Fibroblast of pulmonary artery (primary cell): Measurements from ENCODE around the gene SMYD2.

Experiments
- DNase-seq: peaks from one replicate; pipeline ENCODE4 v3.0.0-alpha.2; 2010; ENCODE audit warnings: low read depth
- H3K4me3 ChIP-seq: replicated peaks from 2 replicates; pipeline ENCODE4 v1.5.1; 2011; ENCODE audit warnings: low read depth, mild to moderate bottlenecking, control low read depth, low read length, moderate library complexity
- TF ChIP-seq, protein P1 (sequence below): IDR thresholded peaks from 2 replicates; pipeline ENCODE4 v1.5.1; 2011; ENCODE audit warnings: mild to moderate bottlenecking, control low read depth, low read length, inconsistent platforms; ENCODE audit errors: missing control alignments

The SMYD2 gene

DNA sequence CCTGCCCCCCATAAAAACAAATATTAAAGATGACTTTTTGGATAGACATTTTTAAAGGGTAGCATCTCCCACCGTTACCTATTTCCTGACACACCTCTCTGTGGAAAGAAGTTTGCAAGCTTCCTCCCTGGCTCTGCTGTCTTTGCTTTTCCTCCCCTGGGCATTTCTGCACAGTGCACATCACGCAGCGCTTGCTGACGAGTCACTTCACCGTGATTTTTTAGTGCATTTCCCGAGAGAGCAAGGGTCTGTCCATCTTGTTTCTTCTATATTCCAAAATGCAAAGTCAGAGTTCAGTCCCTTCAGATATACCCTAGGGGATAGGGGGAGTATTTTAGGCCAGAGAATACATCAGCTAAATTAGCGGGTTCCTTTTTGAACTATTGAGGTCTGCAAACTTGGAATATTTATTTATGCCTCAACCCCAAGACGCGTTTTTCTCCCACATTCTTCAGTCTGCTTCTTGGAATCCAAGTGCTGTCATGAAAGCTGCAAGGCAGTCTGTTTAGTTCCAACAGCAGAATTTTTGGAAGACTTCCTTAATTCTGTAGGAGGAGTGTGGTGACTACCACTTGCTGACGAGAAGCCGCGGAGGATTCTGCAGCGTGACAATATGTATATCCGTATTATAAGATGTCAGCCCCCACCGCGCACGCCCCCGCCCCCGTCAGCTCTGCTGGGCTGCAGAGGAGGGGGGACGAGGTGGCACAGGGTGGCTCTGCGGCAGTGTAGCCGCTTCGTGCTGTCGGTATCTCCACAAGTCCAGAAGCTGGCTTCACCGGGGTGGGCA, 22.4 kb downstream of the SMYD2 start:
- H3K4me3 ChIP-seq: peak overlapping the region; percentile 23
- TF ChIP-seq, protein P1, sequence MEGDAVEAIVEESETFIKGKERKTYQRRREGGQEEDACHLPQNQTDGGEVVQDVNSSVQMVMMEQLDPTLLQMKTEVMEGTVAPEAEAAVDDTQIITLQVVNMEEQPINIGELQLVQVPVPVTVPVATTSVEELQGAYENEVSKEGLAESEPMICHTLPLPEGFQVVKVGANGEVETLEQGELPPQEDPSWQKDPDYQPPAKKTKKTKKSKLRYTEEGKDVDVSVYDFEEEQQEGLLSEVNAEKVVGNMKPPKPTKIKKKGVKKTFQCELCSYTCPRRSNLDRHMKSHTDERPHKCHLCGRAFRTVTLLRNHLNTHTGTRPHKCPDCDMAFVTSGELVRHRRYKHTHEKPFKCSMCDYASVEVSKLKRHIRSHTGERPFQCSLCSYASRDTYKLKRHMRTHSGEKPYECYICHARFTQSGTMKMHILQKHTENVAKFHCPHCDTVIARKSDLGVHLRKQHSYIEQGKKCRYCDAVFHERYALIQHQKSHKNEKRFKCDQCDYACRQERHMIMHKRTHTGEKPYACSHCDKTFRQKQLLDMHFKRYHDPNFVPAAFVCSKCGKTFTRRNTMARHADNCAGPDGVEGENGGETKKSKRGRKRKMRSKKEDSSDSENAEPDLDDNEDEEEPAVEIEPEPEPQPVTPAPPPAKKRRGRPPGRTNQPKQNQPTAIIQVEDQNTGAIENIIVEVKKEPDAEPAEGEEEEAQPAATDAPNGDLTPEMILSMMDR: no peak
- peak; percentile 29 for DNase-seq

GRCh38 chr1:214305164-214305751, 24.3 kb downstream of the SMYD2 start:
- TF ChIP-seq, protein P1: no peak
- no peak overlapping the region for H3K4me3 ChIP-seq
- no peak for DNase-seq

DNA sequence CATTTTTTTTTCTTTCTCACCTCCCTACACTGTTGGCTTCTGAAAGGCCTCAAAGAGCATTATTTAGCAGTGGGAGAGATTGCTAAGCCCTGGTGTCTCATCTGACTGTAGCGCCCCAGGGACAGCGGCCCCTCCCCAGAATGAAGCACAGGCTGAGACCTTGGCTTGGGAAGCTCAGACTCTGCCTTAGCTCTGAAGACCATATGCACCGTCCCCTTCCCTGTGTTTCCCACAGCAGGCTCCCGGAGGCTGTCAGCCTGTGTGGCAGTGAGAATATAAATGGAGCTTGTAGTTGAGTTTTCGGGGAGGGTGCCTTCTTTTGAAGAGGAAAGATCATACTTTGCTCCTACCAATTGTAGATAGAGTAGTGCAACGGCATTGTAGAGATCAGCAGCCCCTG, 25.3 kb downstream of the SMYD2 start:
- DNase-seq: no peak
- H3K4me3 ChIP-seq: no peak overlapping the region
- TF ChIP-seq, protein P1: no peak

GRCh38 chr1:214310010-214310409, 29.1 kb downstream of the SMYD2 start:
- no peak overlapping the region for H3K4me3 ChIP-seq
- TF ChIP-seq, protein P1: no peak
- peak; percentile 32 for DNase-seq

GRCh38 chr1:214310777-214311690, 30.1 kb downstream of the SMYD2 start:
- no peak for DNase-seq
- H3K4me3 ChIP-seq: no peak overlapping the region
- TF ChIP-seq, protein P1: no peak

DNA sequence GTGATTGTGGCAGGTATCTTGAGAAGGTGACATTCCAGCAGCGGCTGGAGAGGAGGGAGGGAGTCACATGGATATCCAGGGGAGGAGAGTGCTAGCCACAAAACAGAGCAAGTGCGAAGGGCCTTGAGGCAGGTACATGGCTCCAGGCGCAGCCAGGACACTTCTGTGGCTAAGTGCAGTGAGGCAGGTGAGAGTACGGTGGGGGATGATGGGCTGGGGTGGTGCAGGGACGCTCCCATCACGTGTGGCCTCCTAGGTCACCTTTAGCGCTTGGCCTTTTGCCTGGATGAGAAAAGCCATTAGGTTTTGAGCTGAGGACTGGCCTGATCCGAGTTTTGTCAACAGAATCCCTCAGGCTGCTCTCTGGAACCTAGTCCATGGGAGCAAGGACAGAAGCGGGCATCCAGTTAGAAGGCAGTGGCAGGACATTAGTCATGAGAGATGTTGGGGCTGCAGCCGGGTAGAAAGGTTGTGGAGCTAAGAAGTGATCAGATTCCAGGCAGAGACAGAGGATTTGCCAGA, 31.6 kb downstream of the SMYD2 start:
- no peak overlapping the region for H3K4me3 ChIP-seq
- TF ChIP-seq, protein P1: no peak
- DNase-seq: no peak
